WTC11 (cell line): ENCODE results near the gene WNK1.

Experiments used
- TF ChIP-seq, protein P1 (sequence below): fragments of 200-600 bp; IDR thresholded peaks from 2 replicates; pipeline ENCODE4 v1.8.0; 2022; ENCODE audit warnings: antibody characterized with exemption
- TF ChIP-seq, protein P2 (sequence below): sonication (generic); formaldehyde crosslinking; IDR thresholded peaks from 2 replicates; pipeline ENCODE4 v1.8.1; 2022; ENCODE audit warnings: low read depth, mild to moderate bottlenecking, moderate library complexity, missing genetic modification reagents, borderline replicate concordance
- TF ChIP-seq, protein P3 (sequence below): fragments of 250-450 bp; sonication (Bioruptor Pico); IDR thresholded peaks from 2 replicates; pipeline ENCODE4 v1.9.0; 2021; ENCODE audit warnings: mild to moderate bottlenecking, borderline replicate concordance

DNA sequence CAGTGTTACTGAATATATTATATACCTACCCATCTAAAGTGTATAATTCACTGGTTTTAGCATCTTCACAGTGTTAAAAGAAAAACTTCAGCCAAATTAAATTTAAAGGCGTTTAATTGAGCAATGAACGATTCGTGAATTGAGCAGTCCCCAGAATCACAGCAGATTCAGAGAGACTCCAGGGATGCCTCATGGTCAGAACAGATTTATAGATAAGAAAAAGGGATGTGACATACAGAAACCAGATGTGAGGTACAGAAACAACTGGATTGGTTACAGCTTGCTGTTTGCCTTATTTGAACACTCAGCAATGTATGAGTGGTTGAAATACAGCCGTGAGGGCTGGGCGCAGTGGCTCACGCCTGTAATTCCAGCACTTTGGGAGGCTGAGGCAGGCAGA is 84.6 kb downstream of the WNK1 start:
- TF ChIP-seq, protein P1, sequence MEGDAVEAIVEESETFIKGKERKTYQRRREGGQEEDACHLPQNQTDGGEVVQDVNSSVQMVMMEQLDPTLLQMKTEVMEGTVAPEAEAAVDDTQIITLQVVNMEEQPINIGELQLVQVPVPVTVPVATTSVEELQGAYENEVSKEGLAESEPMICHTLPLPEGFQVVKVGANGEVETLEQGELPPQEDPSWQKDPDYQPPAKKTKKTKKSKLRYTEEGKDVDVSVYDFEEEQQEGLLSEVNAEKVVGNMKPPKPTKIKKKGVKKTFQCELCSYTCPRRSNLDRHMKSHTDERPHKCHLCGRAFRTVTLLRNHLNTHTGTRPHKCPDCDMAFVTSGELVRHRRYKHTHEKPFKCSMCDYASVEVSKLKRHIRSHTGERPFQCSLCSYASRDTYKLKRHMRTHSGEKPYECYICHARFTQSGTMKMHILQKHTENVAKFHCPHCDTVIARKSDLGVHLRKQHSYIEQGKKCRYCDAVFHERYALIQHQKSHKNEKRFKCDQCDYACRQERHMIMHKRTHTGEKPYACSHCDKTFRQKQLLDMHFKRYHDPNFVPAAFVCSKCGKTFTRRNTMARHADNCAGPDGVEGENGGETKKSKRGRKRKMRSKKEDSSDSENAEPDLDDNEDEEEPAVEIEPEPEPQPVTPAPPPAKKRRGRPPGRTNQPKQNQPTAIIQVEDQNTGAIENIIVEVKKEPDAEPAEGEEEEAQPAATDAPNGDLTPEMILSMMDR, result no peak
- TF ChIP-seq, protein P2, sequence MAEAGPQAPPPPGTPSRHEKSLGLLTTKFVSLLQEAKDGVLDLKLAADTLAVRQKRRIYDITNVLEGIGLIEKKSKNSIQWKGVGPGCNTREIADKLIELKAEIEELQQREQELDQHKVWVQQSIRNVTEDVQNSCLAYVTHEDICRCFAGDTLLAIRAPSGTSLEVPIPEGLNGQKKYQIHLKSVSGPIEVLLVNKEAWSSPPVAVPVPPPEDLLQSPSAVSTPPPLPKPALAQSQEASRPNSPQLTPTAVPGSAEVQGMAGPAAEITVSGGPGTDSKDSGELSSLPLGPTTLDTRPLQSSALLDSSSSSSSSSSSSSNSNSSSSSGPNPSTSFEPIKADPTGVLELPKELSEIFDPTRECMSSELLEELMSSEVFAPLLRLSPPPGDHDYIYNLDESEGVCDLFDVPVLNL (CRISPR knock-in tag), result no peak
- TF ChIP-seq, protein P3, sequence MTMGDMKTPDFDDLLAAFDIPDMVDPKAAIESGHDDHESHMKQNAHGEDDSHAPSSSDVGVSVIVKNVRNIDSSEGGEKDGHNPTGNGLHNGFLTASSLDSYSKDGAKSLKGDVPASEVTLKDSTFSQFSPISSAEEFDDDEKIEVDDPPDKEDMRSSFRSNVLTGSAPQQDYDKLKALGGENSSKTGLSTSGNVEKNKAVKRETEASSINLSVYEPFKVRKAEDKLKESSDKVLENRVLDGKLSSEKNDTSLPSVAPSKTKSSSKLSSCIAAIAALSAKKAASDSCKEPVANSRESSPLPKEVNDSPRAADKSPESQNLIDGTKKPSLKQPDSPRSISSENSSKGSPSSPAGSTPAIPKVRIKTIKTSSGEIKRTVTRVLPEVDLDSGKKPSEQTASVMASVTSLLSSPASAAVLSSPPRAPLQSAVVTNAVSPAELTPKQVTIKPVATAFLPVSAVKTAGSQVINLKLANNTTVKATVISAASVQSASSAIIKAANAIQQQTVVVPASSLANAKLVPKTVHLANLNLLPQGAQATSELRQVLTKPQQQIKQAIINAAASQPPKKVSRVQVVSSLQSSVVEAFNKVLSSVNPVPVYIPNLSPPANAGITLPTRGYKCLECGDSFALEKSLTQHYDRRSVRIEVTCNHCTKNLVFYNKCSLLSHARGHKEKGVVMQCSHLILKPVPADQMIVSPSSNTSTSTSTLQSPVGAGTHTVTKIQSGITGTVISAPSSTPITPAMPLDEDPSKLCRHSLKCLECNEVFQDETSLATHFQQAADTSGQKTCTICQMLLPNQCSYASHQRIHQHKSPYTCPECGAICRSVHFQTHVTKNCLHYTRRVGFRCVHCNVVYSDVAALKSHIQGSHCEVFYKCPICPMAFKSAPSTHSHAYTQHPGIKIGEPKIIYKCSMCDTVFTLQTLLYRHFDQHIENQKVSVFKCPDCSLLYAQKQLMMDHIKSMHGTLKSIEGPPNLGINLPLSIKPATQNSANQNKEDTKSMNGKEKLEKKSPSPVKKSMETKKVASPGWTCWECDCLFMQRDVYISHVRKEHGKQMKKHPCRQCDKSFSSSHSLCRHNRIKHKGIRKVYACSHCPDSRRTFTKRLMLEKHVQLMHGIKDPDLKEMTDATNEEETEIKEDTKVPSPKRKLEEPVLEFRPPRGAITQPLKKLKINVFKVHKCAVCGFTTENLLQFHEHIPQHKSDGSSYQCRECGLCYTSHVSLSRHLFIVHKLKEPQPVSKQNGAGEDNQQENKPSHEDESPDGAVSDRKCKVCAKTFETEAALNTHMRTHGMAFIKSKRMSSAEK, result no peak
